Fibroblast of the aortic adventitia (primary cell): ENCODE results near the gene PIP4K2A. TPM values are rescaled to one million over a fixed set of nuclear protein-coding genes. Genes with fewer than 3 reads are reported as not detected.

Source experiments
- DNase-seq: peaks from one replicate; pipeline ENCODE4 v3.0.0-alpha.2; 2010; ENCODE audit warnings: low read depth
- H3K4me3 ChIP-seq: 2 replicates; pipeline ENCODE4 v1.5.1; 2011; ENCODE audit warnings: low read depth, mild to moderate bottlenecking, control low read depth, low read length, moderate library complexity
- CTCF ChIP-seq: IDR thresholded peaks from 2 replicates; pipeline ENCODE4 v1.5.1; 2011; ENCODE audit warnings: mild to moderate bottlenecking, low read length, control low read depth, inconsistent platforms; ENCODE audit not compliant: insufficient read depth
- total RNA-seq: library from RNA; depleted of rRNA; stranded (reverse); fragments of >200 nt; gene quantifications from 2 replicates; pipeline ENCODE4 v1.2.3, GENCODE V29; 2012; ENCODE audit warnings: low replicate concordance

The PIP4K2A gene
- total RNA-seq, 1 donor = 52.2 TPM

GRCh38 chr10:22615819-22616499 lies 98.4 kb downstream of the PIP4K2A start:
- no peak for TF ChIP-seq CTCF
- DNase-seq = peak; percentile 56
- H3K4me3 ChIP-seq = no peak overlapping the region

GRCh38 chr10:22615101-22615500 lies 99.3 kb downstream of the PIP4K2A start:
- DNase-seq = no peak
- TF ChIP-seq CTCF = no peak
- no peak overlapping the region for H3K4me3 ChIP-seq

GRCh38 chr10:22613011-22613410 lies 101.4 kb downstream of the PIP4K2A start:
- DNase-seq = no peak
- H3K4me3 ChIP-seq = no peak overlapping the region
- TF ChIP-seq CTCF = no peak

- no peak for TF ChIP-seq CTCF
- H3K4me3 ChIP-seq = no peak overlapping the region
- no peak for DNase-seq
Measured at GRCh38 chr10:22612318-22612717, 102.1 kb downstream of the PIP4K2A start.

GRCh38 chr10:22611425-22612115 lies 102.8 kb downstream of the PIP4K2A start:
- no peak for TF ChIP-seq CTCF
- no peak overlapping the region for H3K4me3 ChIP-seq

GRCh38 chr10:22610610-22611009 lies 103.8 kb downstream of the PIP4K2A start:
- no peak overlapping the region for H3K4me3 ChIP-seq
- DNase-seq = no peak
- no peak for TF ChIP-seq CTCF

More at GRCh38 chr10:22611425-22612115, 102.8 kb downstream of the PIP4K2A start:
- DNase-seq = no peak
